Osteoblast (primary cell): ENCODE data around the gene RBFOX2. TPM values are rescaled to one million over a fixed set of nuclear protein-coding genes. Genes with fewer than 3 reads are reported as not detected.

ENCODE experiments used
- DNase-seq: peaks from one replicate; pipeline ENCODE4 v3.0.0; 2011; ENCODE audit warnings: low spot score, mixed read lengths; ENCODE audit not compliant: insufficient read length; ENCODE audit errors: missing footprints
- H2AFZ ChIP-seq: 2 replicates; pipeline ENCODE4 v1.6.0; 2011; ENCODE audit warnings: mild to moderate bottlenecking, low read length
- H3K27ac ChIP-seq: 2 replicates; pipeline ENCODE4 v1.5.1; 2011; ENCODE audit warnings: mild to moderate bottlenecking, low read depth, low read length, moderate library complexity
- H3K27me3 ChIP-seq: 2 replicates; pipeline ENCODE4 v1.6.0; 2012; ENCODE audit warnings: mild to moderate bottlenecking, control low read depth, inconsistent platforms, low read length, moderate library complexity; ENCODE audit not compliant: insufficient read depth
- H3K36me3 ChIP-seq: 2 replicates; pipeline ENCODE4 v1.5.1; 2011; ENCODE audit warnings: mild to moderate bottlenecking, low read length, control low read depth, moderate library complexity; ENCODE audit not compliant: insufficient read depth
- H3K4me1 ChIP-seq: 2 replicates; pipeline ENCODE4 v1.5.1; 2011; ENCODE audit warnings: mild to moderate bottlenecking, low read length, control low read depth, moderate library complexity; ENCODE audit not compliant: insufficient read depth
- H3K4me2 ChIP-seq: 2 replicates; pipeline ENCODE4 v1.6.0; 2011; ENCODE audit warnings: mild to moderate bottlenecking, low read length; ENCODE audit not compliant: insufficient read depth
- H3K4me3 ChIP-seq: fragments of 200-600 bp; sonication (generic); 3 replicates; pipeline ENCODE4 v1.5.1; 2012; ENCODE audit warnings: mild to moderate bottlenecking, low read length, inconsistent platforms; ENCODE audit not compliant: insufficient read depth
- H3K79me2 ChIP-seq: 2 replicates; pipeline ENCODE4 v1.6.0; 2012; ENCODE audit warnings: mild to moderate bottlenecking, low read length, control low read depth, inconsistent platforms; ENCODE audit not compliant: insufficient read depth
- H3K9me3 ChIP-seq: 2 replicates; pipeline ENCODE4 v1.5.1; 2011; ENCODE audit warnings: low read depth, low read length, control low read depth
- H4K20me1 ChIP-seq: 2 replicates; pipeline ENCODE4 v1.6.0; 2012; ENCODE audit warnings: mild to moderate bottlenecking, low read length, control low read depth; ENCODE audit not compliant: insufficient read depth
- total RNA-seq: library from RNA; depleted of rRNA; stranded (reverse); fragments of >200 nt; gene quantifications from 2 replicates; pipeline ENCODE4 v1.2.3, GENCODE V29; 2012
- TF ChIP-seq, protein P1 (sequence below): IDR thresholded peaks from 2 replicates; pipeline ENCODE4 v1.5.1; 2011; ENCODE audit warnings: mild to moderate bottlenecking, low read depth, low read length, moderate library complexity; ENCODE audit errors: extremely low read depth

The RBFOX2 gene
- total RNA-seq, 1 donor, result 171 TPM

DNA sequence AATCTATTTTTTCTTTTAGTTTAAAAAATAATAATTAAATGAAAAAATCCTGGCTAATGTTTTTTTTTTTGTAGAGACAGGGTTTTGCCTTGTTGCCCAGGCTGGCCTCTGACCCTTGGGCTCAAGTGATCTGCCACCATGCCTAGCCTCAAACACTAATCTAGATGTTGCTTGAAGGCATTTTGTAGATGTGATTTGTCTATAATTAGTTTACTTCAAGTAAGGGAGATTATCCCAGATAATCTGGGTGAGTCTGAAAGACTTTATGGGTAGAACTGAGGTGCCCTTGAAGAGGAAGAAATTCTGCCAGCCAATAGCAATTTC is 38.6 kb upstream of the RBFOX2 start:
- Histone ChIP-seq H3K36me3 (no peaks in the 10 kb centered on the region), H3K79me2 (no peaks in the 10 kb centered on the region), H3K4me2 (no peak overlapping the region), H3K27ac (no peak overlapping the region), H3K4me1 (peaks cover 10% of the 10 kb centered on the region), H2AFZ (no peak overlapping the region), H3K4me3 (no peak overlapping the region), H3K9me3 (no peaks in the 10 kb centered on the region), H3K27me3 (no peaks in the 10 kb centered on the region), H4K20me1 (no peaks in the 10 kb centered on the region)
- TF ChIP-seq, protein P1, sequence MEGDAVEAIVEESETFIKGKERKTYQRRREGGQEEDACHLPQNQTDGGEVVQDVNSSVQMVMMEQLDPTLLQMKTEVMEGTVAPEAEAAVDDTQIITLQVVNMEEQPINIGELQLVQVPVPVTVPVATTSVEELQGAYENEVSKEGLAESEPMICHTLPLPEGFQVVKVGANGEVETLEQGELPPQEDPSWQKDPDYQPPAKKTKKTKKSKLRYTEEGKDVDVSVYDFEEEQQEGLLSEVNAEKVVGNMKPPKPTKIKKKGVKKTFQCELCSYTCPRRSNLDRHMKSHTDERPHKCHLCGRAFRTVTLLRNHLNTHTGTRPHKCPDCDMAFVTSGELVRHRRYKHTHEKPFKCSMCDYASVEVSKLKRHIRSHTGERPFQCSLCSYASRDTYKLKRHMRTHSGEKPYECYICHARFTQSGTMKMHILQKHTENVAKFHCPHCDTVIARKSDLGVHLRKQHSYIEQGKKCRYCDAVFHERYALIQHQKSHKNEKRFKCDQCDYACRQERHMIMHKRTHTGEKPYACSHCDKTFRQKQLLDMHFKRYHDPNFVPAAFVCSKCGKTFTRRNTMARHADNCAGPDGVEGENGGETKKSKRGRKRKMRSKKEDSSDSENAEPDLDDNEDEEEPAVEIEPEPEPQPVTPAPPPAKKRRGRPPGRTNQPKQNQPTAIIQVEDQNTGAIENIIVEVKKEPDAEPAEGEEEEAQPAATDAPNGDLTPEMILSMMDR, result no peak
- no peak for DNase-seq

DNA sequence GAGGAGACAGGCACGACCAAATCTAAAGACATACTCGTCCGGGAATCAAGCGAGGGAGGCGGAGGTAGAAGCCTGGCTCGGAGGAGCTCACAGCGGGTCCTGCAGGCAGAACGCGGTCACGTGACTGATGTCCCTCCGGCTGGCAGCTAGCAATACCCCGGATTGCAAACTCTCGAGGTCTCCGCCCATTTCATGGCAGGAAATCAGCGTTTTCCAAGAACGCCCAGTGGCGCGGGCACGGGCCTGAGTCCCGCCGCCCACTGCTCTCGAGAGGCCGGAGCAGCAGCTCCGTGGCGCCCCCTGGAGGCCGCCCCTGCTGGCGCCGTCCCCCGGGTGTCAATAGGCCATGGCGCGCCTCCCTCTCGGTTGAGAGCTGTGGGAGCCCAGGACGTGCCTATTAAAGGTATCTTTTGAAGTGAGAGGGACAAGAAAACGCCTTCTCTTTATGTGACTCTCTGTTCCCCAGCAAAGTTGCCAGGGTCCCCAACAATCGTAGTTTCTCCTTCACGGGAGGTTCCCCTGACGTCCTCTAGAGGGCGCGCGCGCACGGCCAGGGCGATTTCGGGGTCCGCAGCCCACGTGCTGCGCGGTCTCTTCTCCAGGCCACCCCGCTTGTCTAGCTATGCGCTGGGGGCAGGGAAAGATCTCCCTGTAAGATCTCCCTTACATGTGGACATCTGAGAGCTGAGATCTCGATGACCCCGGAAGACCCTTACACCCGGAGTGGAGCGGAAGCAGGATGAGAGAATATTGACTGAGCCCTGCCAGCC is 37.3 kb upstream of the RBFOX2 start:
- H3K79me2 ChIP-seq, result no peaks in the 10 kb centered on the region
- no peaks in the 10 kb centered on the region for H4K20me1 ChIP-seq
- no peaks in the 10 kb centered on the region for H3K36me3 ChIP-seq
- H3K27me3 ChIP-seq, result no peaks in the 10 kb centered on the region
- peak overlapping the region; percentile 97 for H3K4me2 ChIP-seq
- peak overlapping the region; percentile 83 for H3K27ac ChIP-seq
- peak overlapping the region; percentile 99 for H2AFZ ChIP-seq
- peaks cover 10% of the 10 kb centered on the region for H3K4me1 ChIP-seq
- TF ChIP-seq, protein P1, result peak; percentile 99
- DNase-seq, result peak; percentile 96
- H3K4me3 ChIP-seq, result peak overlapping the region; percentile 78
- no peaks in the 10 kb centered on the region for H3K9me3 ChIP-seq

DNA sequence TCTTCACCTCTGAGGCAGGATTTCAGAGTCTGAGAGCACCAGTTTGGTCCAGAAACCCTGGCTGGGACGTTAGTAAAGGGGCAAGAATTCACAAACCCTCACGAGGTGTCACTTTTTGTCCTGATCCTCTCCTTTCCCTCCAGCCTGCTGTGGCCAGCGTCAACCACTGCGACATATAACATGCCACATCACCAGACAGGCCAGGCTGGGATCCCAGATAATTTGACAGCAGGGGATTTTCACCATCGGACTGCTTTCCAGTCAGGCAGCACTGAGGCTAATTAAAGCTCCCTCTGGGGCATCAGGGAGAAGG is 36.8 kb upstream of the RBFOX2 start:
- Histone ChIP-seq H3K4me3 (peak overlapping the region; percentile 78), H3K4me2 (peak overlapping the region; percentile 97), H3K27me3 (no peaks in the 10 kb centered on the region), H4K20me1 (no peaks in the 10 kb centered on the region), H3K27ac (peak overlapping the region; percentile 83), H3K79me2 (no peaks in the 10 kb centered on the region), H3K9me3 (no peaks in the 10 kb centered on the region), H2AFZ (peak overlapping the region; percentile 96), H3K36me3 (no peaks in the 10 kb centered on the region), H3K4me1 (peaks cover 10% of the 10 kb centered on the region)
- no peak for DNase-seq
- TF ChIP-seq, protein P1, result no peak

DNA sequence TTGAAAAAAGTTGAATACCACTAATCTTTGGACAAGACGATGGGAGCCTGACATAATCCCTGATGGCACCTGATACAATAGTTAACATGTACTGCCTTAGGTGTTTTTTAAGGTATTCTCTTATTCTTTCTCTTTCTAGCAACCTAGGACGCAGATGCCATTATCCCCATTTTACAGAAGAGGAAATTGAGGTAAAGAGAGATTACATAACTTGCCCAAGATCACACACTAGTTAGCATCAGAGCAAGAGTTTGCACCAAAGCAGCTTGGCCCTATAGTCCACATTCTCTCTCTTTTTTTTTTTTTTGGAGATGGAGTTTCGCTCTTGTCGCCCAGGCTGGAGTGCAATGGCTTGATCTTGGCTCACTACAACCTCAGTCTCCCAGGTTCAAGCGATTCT is 35.7 kb upstream of the RBFOX2 start:
- H2AFZ ChIP-seq, result no peak overlapping the region
- TF ChIP-seq, protein P1, result no peak
- H3K4me2 ChIP-seq, result no peak overlapping the region
- no peak overlapping the region for H3K4me3 ChIP-seq
- no peaks in the 10 kb centered on the region for H4K20me1 ChIP-seq
- H3K9me3 ChIP-seq, result no peaks in the 10 kb centered on the region
- no peaks in the 10 kb centered on the region for H3K36me3 ChIP-seq
- H3K79me2 ChIP-seq, result no peaks in the 10 kb centered on the region
- H3K27me3 ChIP-seq, result no peaks in the 10 kb centered on the region
- peaks cover 10% of the 10 kb centered on the region for H3K4me1 ChIP-seq
- DNase-seq, result peak; percentile 18
- H3K27ac ChIP-seq, result no peak overlapping the region
